H54 (cell line): Measurements from ENCODE around the gene MALAT1.

Experiments used
- DNase-seq: peaks from one replicate; pipeline ENCODE4 v3.0.0; 2011; ENCODE audit warnings: low spot score, mixed read lengths; ENCODE audit not compliant: insufficient read length
- FAIRE-seq: peaks from 3 replicates; lab custom pipeline; 2011; peaks lifted over from hg19 to GRCh38; lab: Jason Lieb, UNC
- POLR2A ChIP-seq: IDR thresholded peaks from 2 replicates; pipeline ENCODE4 v1.6.1; 2011; ENCODE audit warnings: low read depth, mild to moderate bottlenecking, low read length

MALAT1 gene

GRCh38 chr11:65498042-65498726 lies 661 bp upstream of the MALAT1 start:
- TF ChIP-seq POLR2A, result peak; percentile 36; the same call in 1 of the 2 replicates
- FAIRE-seq (no peak), DNase-seq (no peak)

GRCh38 chr11:65498727-65498976 lies 193 bp upstream of the MALAT1 start:
- DNase-seq, result no peak
- no peak for TF ChIP-seq POLR2A
- no peak for FAIRE-seq

- no peak for FAIRE-seq
These were observed 1.0 kb downstream of the MALAT1 start for GRCh38 chr11:65499713-65500386.

GRCh38 chr11:65500387-65501185 lies 1.7 kb downstream of the MALAT1 start:
- peak; percentile 89 for TF ChIP-seq POLR2A
- FAIRE-seq (no peak), DNase-seq (no peak)

More at GRCh38 chr11:65499713-65500386, 1.0 kb downstream of the MALAT1 start:
- DNase-seq, result no peak
- no peak for TF ChIP-seq POLR2A

- no peak for DNase-seq
These were observed 2.3 kb downstream of the MALAT1 start for GRCh38 chr11:65501186-65501471.

GRCh38 chr11:65501472-65502273 lies 2.8 kb downstream of the MALAT1 start:
- no peak for FAIRE-seq
- TF ChIP-seq POLR2A, result peak; percentile 53
- DNase-seq, result no peak

More at GRCh38 chr11:65501186-65501471, 2.3 kb downstream of the MALAT1 start:
- no peak for FAIRE-seq
- TF ChIP-seq POLR2A, result no peak

GRCh38 chr11:65502274-65502554 lies 3.4 kb downstream of the MALAT1 start:
- DNase-seq (no peak), FAIRE-seq (no peak)
- no peak for TF ChIP-seq POLR2A

GRCh38 chr11:65502555-65503367 lies 3.9 kb downstream of the MALAT1 start:
- TF ChIP-seq POLR2A, result no peak
- FAIRE-seq (no peak), DNase-seq (no peak)

- TF ChIP-seq POLR2A, result no peak
- no peak for DNase-seq
- FAIRE-seq, result no peak
These were observed 4.6 kb downstream of the MALAT1 start for GRCh38 chr11:65503368-65503948.

GRCh38 chr11:65503949-65504673 lies 5.3 kb downstream of the MALAT1 start:
- no peak for FAIRE-seq
- DNase-seq, result no peak
- no peak for TF ChIP-seq POLR2A

GRCh38 chr11:65504674-65505465 lies 6.0 kb downstream of the MALAT1 start:
- DNase-seq, result no peak
- TF ChIP-seq POLR2A, result no peak
- no peak for FAIRE-seq
